AG04450 (cell line): ENCODE results near the gene TMEM87B. TPM values are rescaled to one million over a fixed set of nuclear protein-coding genes. Genes with fewer than 3 reads are reported as not detected.
"Not testable (repeated sequence)": the region's sequence is repeated elsewhere in the genome, so short reads cannot be mapped to it uniquely, and the experiment has no call there.

ENCODE experiments used
- CTCF ChIA-PET: fragments of 300-600, 350-600 bp; formaldehyde crosslinking; extraction: SDS; loops from one replicate; lab custom pipeline; 2022; ENCODE audit warnings: antibody characterized with exemption, inconsistent platforms; lab: Charles Lee
- POLR2A ChIA-PET: fragments of 350-600 bp; formaldehyde crosslinking; extraction: SDS; loops from one replicate; lab custom pipeline; 2021; ENCODE audit warnings: antibody characterized with exemption, inconsistent platforms; lab: Yijun Ruan, JAX
- DNase-seq: peaks from one replicate; pipeline ENCODE4 v3.0.0-alpha.2; 2011; ENCODE audit warnings: low read depth, low spot score
- H3K27ac ChIP-seq: one replicate; pipeline ENCODE4 v1.5.1; 2012; ENCODE audit warnings: low read depth, low read length, control low read depth
- H3K27me3 ChIP-seq: one replicate; pipeline ENCODE4 v1.6.0; 2012; ENCODE audit warnings: low read length; ENCODE audit not compliant: control insufficient read depth, insufficient read depth
- H3K4me3 ChIP-seq: 2 replicates; pipeline ENCODE4 v1.5.1; 2011; ENCODE audit warnings: mild to moderate bottlenecking, low read depth, low read length, control low read depth
- H3K9me3 ChIP-seq: 2 replicates; pipeline ENCODE4 v1.5.1; 2012; ENCODE audit warnings: low read length; ENCODE audit not compliant: control insufficient read depth, insufficient read depth
- polyA plus RNA-seq: library from polyadenylated mRNA; depleted of rRNA; stranded (reverse); fragments of >200 nt; gene quantifications from 2 replicates; pipeline ENCODE4 v1.2.3, GENCODE V29; 2011
- TF ChIP-seq, protein P1 (sequence below): IDR thresholded peaks from 2 replicates; pipeline ENCODE4 v1.5.1; 2011; ENCODE audit warnings: low read depth, low read length, control low read depth, inconsistent platforms

Gene TMEM87B
- polyA plus RNA-seq, 1 experiment: 24.5 TPM

GRCh38 chr2:112110966-112111365, 55.9 kb downstream of the TMEM87B start:
- POLR2A ChIA-PET: no interaction called here
- CTCF ChIA-PET: interaction anchor here (0.5 to 1.0 kb wide), 2 partner anchors 11 to 59 kb away, joined by 3 read pairs; no protein-coding TSS in a partner anchor

DNA sequence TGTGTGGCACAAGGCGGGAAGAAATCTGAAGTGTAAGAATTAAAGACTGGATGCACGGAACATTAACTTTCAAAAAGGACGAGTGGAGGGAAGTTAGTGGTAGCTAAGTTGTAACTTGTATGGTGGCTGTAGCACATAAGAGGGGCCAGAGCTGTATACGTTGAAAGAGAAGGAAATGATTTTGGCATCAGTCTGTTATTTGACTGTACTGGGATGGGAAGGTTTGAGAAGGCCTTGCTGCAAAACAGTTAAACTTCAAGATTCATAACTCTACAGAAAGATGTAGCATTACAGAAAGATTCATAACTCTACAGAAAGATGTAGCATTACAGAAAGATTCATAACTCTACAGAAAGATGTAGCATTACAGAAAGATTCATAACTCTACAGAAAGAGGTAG, 58.3 kb downstream of the TMEM87B start:
- DNase-seq, H3K4me3 ChIP-seq, H3K27me3 ChIP-seq, H3K9me3 ChIP-seq, POLR2A ChIA-PET, H3K27ac ChIP-seq: not testable (repeated sequence)
- CTCF ChIA-PET: interaction anchor here (1.3 kb wide), 1 partner anchor 8 kb away, joined by 4 read pairs; no protein-coding TSS in a partner anchor

More at GRCh38 chr2:112110966-112111365, 55.9 kb downstream of the TMEM87B start:
- Histone ChIP-seq H3K4me3 (no peak overlapping the region), H3K27ac (no peak overlapping the region), H3K27me3 (no peaks in the 10 kb centered on the region), H3K9me3 (peaks cover 5% of the 10 kb centered on the region; the same call in 1 of the 2 replicates)
- TF ChIP-seq, protein P1, sequence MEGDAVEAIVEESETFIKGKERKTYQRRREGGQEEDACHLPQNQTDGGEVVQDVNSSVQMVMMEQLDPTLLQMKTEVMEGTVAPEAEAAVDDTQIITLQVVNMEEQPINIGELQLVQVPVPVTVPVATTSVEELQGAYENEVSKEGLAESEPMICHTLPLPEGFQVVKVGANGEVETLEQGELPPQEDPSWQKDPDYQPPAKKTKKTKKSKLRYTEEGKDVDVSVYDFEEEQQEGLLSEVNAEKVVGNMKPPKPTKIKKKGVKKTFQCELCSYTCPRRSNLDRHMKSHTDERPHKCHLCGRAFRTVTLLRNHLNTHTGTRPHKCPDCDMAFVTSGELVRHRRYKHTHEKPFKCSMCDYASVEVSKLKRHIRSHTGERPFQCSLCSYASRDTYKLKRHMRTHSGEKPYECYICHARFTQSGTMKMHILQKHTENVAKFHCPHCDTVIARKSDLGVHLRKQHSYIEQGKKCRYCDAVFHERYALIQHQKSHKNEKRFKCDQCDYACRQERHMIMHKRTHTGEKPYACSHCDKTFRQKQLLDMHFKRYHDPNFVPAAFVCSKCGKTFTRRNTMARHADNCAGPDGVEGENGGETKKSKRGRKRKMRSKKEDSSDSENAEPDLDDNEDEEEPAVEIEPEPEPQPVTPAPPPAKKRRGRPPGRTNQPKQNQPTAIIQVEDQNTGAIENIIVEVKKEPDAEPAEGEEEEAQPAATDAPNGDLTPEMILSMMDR: no peak
- DNase-seq: no peak

- ChIA-PET POLR2A (no interaction called here), CTCF (no interaction called here)
- DNase-seq: no peak
- H3K9me3 ChIP-seq: no peaks in the 10 kb centered on the region
- no peaks in the 10 kb centered on the region for H3K27me3 ChIP-seq
- no peak overlapping the region for H3K27ac ChIP-seq
- no peak overlapping the region for H3K4me3 ChIP-seq
- TF ChIP-seq, protein P1: peak; percentile 26; the same call in 1 of the 2 replicates
Measured at GRCh38 chr2:112118148-112118547, 63.1 kb downstream of the TMEM87B start.

DNA sequence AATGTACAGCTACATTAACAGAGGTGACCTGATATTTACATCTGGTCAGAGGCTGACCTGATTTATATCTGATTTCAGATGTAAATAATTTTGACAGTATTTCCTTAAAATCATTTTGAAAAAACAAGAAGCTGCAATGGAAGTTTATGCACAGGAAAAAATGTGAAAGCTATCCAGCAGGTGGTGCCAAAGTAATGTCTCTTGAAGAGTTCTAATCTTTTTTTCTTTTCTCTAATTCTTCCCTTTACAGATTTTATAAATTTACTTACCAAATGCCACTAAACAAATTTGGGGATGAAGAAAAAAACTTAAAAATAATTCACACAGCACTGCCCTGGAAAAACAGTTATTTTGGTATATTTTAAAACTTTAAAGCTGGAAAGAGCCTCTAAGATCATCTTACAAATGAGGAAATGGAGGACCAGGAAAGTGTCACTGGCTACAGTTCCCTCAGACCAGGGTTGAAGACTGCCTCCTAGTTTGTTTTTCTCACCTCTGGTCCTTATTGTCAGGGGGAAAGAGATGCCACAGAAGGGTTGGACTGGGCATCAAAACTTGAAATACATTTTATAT, 66.7 kb downstream of the TMEM87B start:
- POLR2A ChIA-PET: no interaction called here
- DNase-seq: peak; percentile 18
- Histone ChIP-seq H3K27me3 (no peaks in the 10 kb centered on the region), H3K4me3 (no peak overlapping the region), H3K9me3 (0 out of 2 replicates have a peak, but pooled peaks cover 3% of the 10 kb centered on the region), H3K27ac (no peak overlapping the region)
- CTCF ChIA-PET: interaction anchor here (0.6 to 1.8 kb wide), 17 partner anchors 9 to 453 kb away, joined by 3 to 9 read pairs (median 4); partner anchors contain the start of genes FBLN7 and RGPD8
- TF ChIP-seq, protein P1: peak; percentile 65

GRCh38 chr2:112129060-112129459, 74.0 kb downstream of the TMEM87B start:
- ChIA-PET POLR2A (no interaction called here), CTCF (no interaction called here)
- no peak overlapping the region for H3K4me3 ChIP-seq
- no peaks in the 10 kb centered on the region for H3K27me3 ChIP-seq
- H3K27ac ChIP-seq: no peak overlapping the region
- 0 out of 2 replicates have a peak, but pooled peaks cover 3% of the 10 kb centered on the region for H3K9me3 ChIP-seq
- TF ChIP-seq, protein P1: no peak
- DNase-seq: no peak
